ENCODE data around the gene ADAD2.

The ADAD2 gene

GRCh38 chr16:84240455-84240854, 49.5 kb downstream of the ADAD2 start:
- Histone ChIP-seq H3K4me3 (no peak overlapping the region), H3K27ac (no peak overlapping the region)

GRCh38 chr16:84241778-84242177, 50.8 kb downstream of the ADAD2 start:
- Histone ChIP-seq H3K27ac (no peak overlapping the region), H3K4me3 (no peak overlapping the region)

DNA sequence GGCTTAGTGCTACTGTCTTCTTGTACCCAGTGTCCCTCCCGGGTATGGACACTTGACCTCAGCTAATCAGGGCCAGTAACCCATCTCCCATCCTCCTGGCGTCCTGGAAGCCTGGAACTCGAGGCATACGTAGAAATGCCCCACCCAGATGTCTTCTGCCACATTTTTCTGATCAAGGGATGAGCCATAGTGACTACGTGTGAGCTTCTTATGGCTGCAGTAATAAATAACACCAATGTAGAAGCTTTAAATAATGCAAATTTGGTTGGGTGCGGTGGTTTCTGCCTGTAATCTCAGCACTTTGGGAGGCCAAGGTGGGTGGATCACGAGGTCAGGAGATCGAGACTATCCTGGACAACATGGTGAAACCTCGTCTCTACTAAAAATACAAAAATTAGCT, 51.9 kb downstream of the ADAD2 start:
- H3K27ac ChIP-seq = no peak overlapping the region
- no peak overlapping the region for H3K4me3 ChIP-seq

DNA sequence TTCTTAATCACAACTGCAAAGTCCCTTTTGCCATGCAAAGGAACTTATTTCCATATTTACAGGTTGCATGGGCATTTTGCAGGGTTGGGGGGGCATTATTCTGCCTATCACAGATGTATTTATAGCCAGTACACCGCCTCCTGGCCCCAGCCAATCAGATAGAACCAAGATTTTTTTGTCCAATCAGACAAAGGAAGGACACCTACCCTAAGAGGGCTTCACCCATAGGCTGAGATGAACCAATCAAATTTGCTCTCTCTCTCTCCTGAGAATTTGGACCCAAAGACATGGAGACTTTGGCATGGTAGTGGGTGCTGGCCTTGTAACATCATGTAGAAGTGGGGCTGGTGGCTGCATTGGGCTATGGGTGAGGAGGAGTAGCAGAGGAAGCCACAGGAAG, 52.8 kb downstream of the ADAD2 start:
- H3K4me3 ChIP-seq = no peak overlapping the region
- H3K27ac ChIP-seq = no peak overlapping the region

DNA sequence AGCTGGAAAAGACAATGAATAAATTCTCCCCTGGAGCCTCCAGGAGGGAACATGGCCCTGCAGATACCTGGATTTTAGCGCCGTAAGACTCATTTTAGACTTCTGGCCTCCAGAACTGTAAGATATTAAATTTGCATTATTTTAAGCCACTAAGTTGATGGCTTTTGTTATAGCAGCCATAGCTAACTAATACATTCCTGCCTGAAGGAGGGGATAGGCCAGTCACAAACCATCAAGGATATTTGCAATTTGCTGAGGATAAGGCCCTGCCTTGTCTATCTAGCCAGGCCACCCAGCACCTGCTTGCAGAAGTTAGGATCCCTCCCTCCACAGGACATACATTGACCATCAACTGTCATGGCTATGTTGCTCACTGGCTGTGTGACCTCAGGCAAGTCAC, 53.8 kb downstream of the ADAD2 start:
- no peak overlapping the region for H3K4me3 ChIP-seq
- no peak overlapping the region for H3K27ac ChIP-seq

DNA sequence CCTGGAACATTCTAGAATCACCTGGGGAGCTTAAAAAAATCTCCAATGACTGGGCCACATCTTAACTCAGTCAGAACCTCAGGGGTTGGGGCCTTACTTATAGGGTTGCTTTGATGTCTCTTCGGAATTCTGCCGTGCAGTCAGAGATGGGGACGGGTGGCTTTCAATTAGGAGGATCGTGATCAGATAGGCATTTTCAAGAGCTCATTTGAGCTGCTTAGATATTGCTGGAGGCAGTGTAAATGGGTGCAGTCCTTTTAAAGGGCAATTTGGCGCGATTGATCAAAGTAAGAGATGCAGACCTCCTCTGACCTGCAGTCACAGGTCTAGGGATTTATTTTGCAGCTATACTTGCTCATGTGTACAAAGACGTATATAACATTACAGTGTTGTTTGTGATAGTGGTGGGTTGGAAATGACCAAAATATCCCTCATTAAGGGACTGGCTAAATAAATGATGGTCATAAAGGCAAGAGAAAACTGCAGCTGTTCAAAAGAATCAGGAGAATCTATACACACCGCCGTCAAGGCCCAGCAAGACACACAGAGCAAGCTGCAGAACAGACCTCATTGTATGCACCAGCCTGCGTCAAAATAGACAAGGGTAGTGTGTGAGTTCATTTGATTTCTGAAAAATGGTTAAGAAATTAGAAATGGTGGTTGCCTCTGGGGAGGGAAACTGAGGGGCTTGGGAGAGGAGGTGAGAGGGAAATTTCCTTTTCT, 55.2 kb downstream of the ADAD2 start:
- H3K27ac ChIP-seq = no peak overlapping the region
- H3K4me3 ChIP-seq = no peak overlapping the region

DNA sequence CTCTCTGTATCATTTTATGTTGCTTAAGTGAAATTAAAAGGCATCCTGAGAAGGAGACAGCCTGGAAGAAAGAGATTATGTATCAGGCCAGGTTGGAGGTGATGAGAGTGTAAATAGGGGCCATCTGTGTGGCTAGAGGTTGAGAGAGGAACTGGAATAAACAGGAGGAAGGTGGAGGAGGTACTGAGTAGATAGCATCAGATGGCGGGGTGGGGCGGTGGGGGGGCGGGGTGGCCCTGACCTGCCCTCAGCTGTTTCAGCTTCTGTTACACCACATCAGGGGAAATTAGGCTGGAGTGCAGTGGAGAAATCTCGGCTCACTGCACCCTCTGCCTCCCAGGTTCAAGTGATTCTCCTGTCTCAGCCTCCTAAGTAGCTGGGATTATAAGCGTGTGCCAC, 55.7 kb downstream of the ADAD2 start:
- Histone ChIP-seq H3K4me3 (no peak overlapping the region), H3K27ac (no peak overlapping the region)
